ENCODE data around the gene CEP112. TPM values are rescaled to one million over a fixed set of nuclear protein-coding genes. Genes with fewer than 3 reads are reported as not detected.
A peak's percentile ranks its signal among the peaks of the same experiment; 100 is the strongest.

The CEP112 gene
- total and polyA plus RNA-seq, 10 of the 15 experiments (the other 5 are each of a cell fraction or from before 2014, with no cell fraction given), result 0.11 to 3.8 (median 0.32) TPM; not detected in 1

GRCh38 chr17:65712383-65713267 is 479.3 kb downstream of the CEP112 start (continued):
- TF ChIP-seq SRF (IDR thresholded peaks at IDR 0.05; ENCODE audit: low read depth in 2 of 2, low read length in 2 of 2) (no peak), ZNF207 (IDR thresholded peaks at IDR 0.05; ENCODE audit: borderline replicate concordance) (no peak), IKZF2 (IDR thresholded peaks at IDR 0.05) (peak; percentile 53 to 54; a peak in 2 of 4 replicates), BRCA1 (IDR thresholded peaks at IDR 0.05; ENCODE audit: low read depth, low read length) (no peak), LARP7 (IDR thresholded peaks at IDR 0.05) (no peak), SIX5 (IDR thresholded peaks at IDR 0.05; ENCODE audit: low read depth, low read length, severe bottlenecking) (no peak)
- TF ChIP-seq, protein P1, sequence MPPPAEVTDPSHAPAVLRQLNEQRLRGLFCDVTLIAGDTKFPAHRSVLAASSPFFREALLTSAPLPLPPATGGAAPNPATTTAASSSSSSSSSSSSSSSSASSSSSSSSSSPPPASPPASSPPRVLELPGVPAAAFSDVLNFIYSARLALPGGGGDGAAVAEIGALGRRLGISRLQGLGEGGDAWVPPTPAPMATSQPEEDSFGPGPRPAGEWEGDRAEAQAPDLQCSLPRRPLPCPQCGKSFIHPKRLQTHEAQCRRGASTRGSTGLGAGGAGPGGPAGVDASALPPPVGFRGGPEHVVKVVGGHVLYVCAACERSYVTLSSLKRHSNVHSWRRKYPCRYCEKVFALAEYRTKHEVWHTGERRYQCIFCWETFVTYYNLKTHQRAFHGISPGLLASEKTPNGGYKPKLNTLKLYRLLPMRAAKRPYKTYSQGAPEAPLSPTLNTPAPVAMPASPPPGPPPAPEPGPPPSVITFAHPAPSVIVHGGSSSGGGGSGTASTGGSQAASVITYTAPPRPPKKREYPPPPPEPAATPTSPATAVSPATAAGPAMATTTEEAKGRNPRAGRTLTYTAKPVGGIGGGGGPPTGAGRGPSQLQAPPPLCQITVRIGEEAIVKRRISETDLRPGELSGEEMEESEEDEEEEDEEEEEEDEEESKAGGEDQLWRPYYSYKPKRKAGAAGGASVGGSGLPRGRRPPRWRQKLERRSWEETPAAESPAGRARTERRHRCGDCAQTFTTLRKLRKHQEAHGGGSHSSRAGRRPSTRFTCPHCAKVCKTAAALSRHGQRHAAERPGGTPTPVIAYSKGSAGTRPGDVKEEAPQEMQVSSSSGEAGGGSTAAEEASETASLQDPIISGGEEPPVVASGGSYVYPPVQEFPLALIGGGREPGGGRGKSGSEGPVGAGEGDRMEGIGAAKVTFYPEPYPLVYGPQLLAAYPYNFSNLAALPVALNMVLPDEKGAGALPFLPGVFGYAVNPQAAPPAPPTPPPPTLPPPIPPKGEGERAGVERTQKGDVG (CRISPR knock-in tag; IDR thresholded peaks at IDR 0.05), result no peak

Measured in GM12878 (cell line).